Muscle layer of colon (tissue), 2 donors: ENCODE results near the gene P2RY2.

Source experiments
- H3K27ac ChIP-seq: one replicate; pipeline ENCODE4 v1.7.0; 2013; ENCODE audit warnings: low read depth, mild to moderate bottlenecking, low read length, moderate library complexity
- H3K27me3 ChIP-seq, 2 donors: one replicate each; pipeline ENCODE4 v1.7.0; 2013; ENCODE audit warnings: low read length in 2 of 2, mild to moderate bottlenecking in 2 of 2; ENCODE audit not compliant: insufficient read depth in 2 of 2, control insufficient read depth in 1 of 2
- H3K36me3 ChIP-seq: one replicate; pipeline ENCODE4 v1.7.0; 2013; ENCODE audit warnings: mild to moderate bottlenecking, low read length; ENCODE audit not compliant: insufficient read depth
- H3K4me1 ChIP-seq: one replicate; pipeline ENCODE4 v1.7.0; 2013; ENCODE audit warnings: mild to moderate bottlenecking, low read length; ENCODE audit not compliant: insufficient read depth
- H3K4me3 ChIP-seq, 2 donors: one replicate each; pipeline ENCODE4 v1.7.0; 2013; ENCODE audit warnings: low read length in 2 of 2, low read depth in 1 of 2, mild to moderate bottlenecking in 1 of 2, moderate library complexity in 1 of 2
- H3K9ac ChIP-seq: one replicate; pipeline ENCODE4 v1.7.0; 2013; ENCODE audit warnings: low read length
- H3K9me3 ChIP-seq: one replicate; pipeline ENCODE4 v1.7.0; 2013; ENCODE audit warnings: mild to moderate bottlenecking, low read length
- donor health status: abdominal sarcoma.
- donor health status: Adenocarcinoma of cecum.

P2RY2 gene

GRCh38 chr11:73210916-73211667 lies 7.0 kb upstream of the P2RY2 start:
- H3K27ac ChIP-seq = no peak overlapping the region
- no peaks in the 10 kb centered on the region for H3K9me3 ChIP-seq
- H3K4me1 ChIP-seq = no peaks in the 10 kb centered on the region
- H3K4me3 ChIP-seq = no peak overlapping the region
- no peaks in the 10 kb centered on the region for H3K27me3 ChIP-seq
- H3K36me3 ChIP-seq = no peaks in the 10 kb centered on the region
- no peak overlapping the region for H3K9ac ChIP-seq

GRCh38 chr11:73213196-73214143 lies 4.6 kb upstream of the P2RY2 start:
- Histone ChIP-seq H3K27me3 (peaks cover 0 to 4% of the 10 kb centered on the region in 2 donors), H3K4me1 (no peaks in the 10 kb centered on the region), H3K36me3 (no peaks in the 10 kb centered on the region), H3K9me3 (no peaks in the 10 kb centered on the region), H3K27ac (no peak overlapping the region), H3K9ac (no peak overlapping the region), H3K4me3 (no peak overlapping the region)

- Histone ChIP-seq H3K9ac (no peak overlapping the region), H3K4me1 (no peaks in the 10 kb centered on the region), H3K27me3 (peaks cover 0 to 21% of the 10 kb centered on the region in 2 donors), H3K27ac (no peak overlapping the region), H3K4me3 (no peak overlapping the region), H3K9me3 (no peaks in the 10 kb centered on the region), H3K36me3 (no peaks in the 10 kb centered on the region)
Observed at GRCh38 chr11:73215191-73216134, 2.6 kb upstream of the P2RY2 start.

- Histone ChIP-seq H3K9me3 (no peaks in the 10 kb centered on the region), H3K36me3 (no peaks in the 10 kb centered on the region), H3K27ac (no peak overlapping the region), H3K27me3 (peaks cover 0 to 21% of the 10 kb centered on the region in 2 donors), H3K4me1 (no peaks in the 10 kb centered on the region), H3K4me3 (no peak overlapping the region), H3K9ac (no peak overlapping the region)
Observed at GRCh38 chr11:73216465-73216864, 1.6 kb upstream of the P2RY2 start.

- no peak overlapping the region for H3K9ac ChIP-seq
Observed at GRCh38 chr11:73217131-73217809, 811 bp upstream of the P2RY2 start.

GRCh38 chr11:73217810-73218105 lies 323 bp upstream of the P2RY2 start:
- H3K9ac ChIP-seq = no peak overlapping the region
- H3K27me3 ChIP-seq = peaks cover 0 to 21% of the 10 kb centered on the region in 2 donors
- no peaks in the 10 kb centered on the region for H3K9me3 ChIP-seq
- H3K4me3 ChIP-seq = peak overlapping the region in 1 of 2 donors; percentile 54
- H3K36me3 ChIP-seq = no peaks in the 10 kb centered on the region
- no peak overlapping the region for H3K27ac ChIP-seq
- no peaks in the 10 kb centered on the region for H3K4me1 ChIP-seq

More at GRCh38 chr11:73217131-73217809, 811 bp upstream of the P2RY2 start:
- Histone ChIP-seq H3K27me3 (peaks cover 0 to 21% of the 10 kb centered on the region in 2 donors), H3K36me3 (no peaks in the 10 kb centered on the region), H3K4me1 (no peaks in the 10 kb centered on the region), H3K9me3 (no peaks in the 10 kb centered on the region), H3K4me3 (peak overlapping the region in 1 of 2 donors; percentile 54), H3K27ac (no peak overlapping the region)

- no peak overlapping the region for H3K9ac ChIP-seq
- H3K4me1 ChIP-seq = no peaks in the 10 kb centered on the region
- H3K36me3 ChIP-seq = no peaks in the 10 kb centered on the region
- peaks cover 0 to 21% of the 10 kb centered on the region in 2 donors for H3K27me3 ChIP-seq
- no peaks in the 10 kb centered on the region for H3K9me3 ChIP-seq
- H3K4me3 ChIP-seq = peak overlapping the region; percentile 35 to 54
- H3K27ac ChIP-seq = no peak overlapping the region
Observed at GRCh38 chr11:73218830-73219215, 742 bp downstream of the P2RY2 start.

GRCh38 chr11:73219396-73220285 lies 1.6 kb downstream of the P2RY2 start:
- Histone ChIP-seq H3K27ac (no peak overlapping the region), H3K4me3 (no peak overlapping the region), H3K9me3 (no peaks in the 10 kb centered on the region), H3K36me3 (no peaks in the 10 kb centered on the region), H3K4me1 (no peaks in the 10 kb centered on the region), H3K9ac (no peak overlapping the region), H3K27me3 (peaks cover 0 to 21% of the 10 kb centered on the region in 2 donors)

- peaks cover 0 to 21% of the 10 kb centered on the region in 2 donors for H3K27me3 ChIP-seq
- no peaks in the 10 kb centered on the region for H3K36me3 ChIP-seq
- H3K27ac ChIP-seq = no peak overlapping the region
- no peak overlapping the region for H3K9ac ChIP-seq
- H3K4me3 ChIP-seq = no peak overlapping the region
- H3K9me3 ChIP-seq = no peaks in the 10 kb centered on the region
- H3K4me1 ChIP-seq = no peaks in the 10 kb centered on the region
Observed at GRCh38 chr11:73221451-73221850, 3.4 kb downstream of the P2RY2 start.

GRCh38 chr11:73221996-73222395 lies 3.9 kb downstream of the P2RY2 start:
- Histone ChIP-seq H3K27ac (no peak overlapping the region), H3K27me3 (peaks cover 0 to 21% of the 10 kb centered on the region in 2 donors), H3K9ac (no peak overlapping the region), H3K4me1 (no peaks in the 10 kb centered on the region), H3K36me3 (no peaks in the 10 kb centered on the region), H3K4me3 (no peak overlapping the region), H3K9me3 (no peaks in the 10 kb centered on the region)
